Stomach smooth muscle (tissue), 2 donors: Measurements from ENCODE around the gene CYTH1.

Experiments
- H3K27ac ChIP-seq: one replicate; pipeline ENCODE4 v1.7.0; 2013; ENCODE audit warnings: mild to moderate bottlenecking, low read length, inconsistent platforms
- H3K27me3 ChIP-seq, 2 donors: one replicate each; pipeline ENCODE4 v1.7.0; 2013; ENCODE audit warnings: low read length in 2 of 2; ENCODE audit not compliant: insufficient read depth in 2 of 2, control insufficient read depth in 1 of 2
- H3K36me3 ChIP-seq, 2 donors: one replicate each; pipeline ENCODE4 v1.7.0; 2013; ENCODE audit warnings: low read length in 2 of 2; ENCODE audit not compliant: control insufficient read depth in 2 of 2, insufficient read depth in 2 of 2
- H3K4me1 ChIP-seq: one replicate; pipeline ENCODE4 v1.7.0; 2013; ENCODE audit warnings: low read length; ENCODE audit not compliant: control insufficient read depth, insufficient read depth
- H3K4me3 ChIP-seq, 2 donors: one replicate each; pipeline ENCODE4 v1.7.0; 2013; ENCODE audit warnings: low read length in 2 of 2
- H3K9ac ChIP-seq, 2 donors: one replicate each; pipeline ENCODE4 v1.7.0; 2013; ENCODE audit warnings: low read length in 2 of 2, mild to moderate bottlenecking in 1 of 2
- H3K9me3 ChIP-seq, 2 donors: one replicate each; pipeline ENCODE4 v1.7.0; 2013; ENCODE audit warnings: low read length in 2 of 2; ENCODE audit not compliant: control insufficient read depth in 2 of 2
- donor health status: healthy.
- donor health status: Pancreatic carcinoma.

CYTH1 gene

DNA sequence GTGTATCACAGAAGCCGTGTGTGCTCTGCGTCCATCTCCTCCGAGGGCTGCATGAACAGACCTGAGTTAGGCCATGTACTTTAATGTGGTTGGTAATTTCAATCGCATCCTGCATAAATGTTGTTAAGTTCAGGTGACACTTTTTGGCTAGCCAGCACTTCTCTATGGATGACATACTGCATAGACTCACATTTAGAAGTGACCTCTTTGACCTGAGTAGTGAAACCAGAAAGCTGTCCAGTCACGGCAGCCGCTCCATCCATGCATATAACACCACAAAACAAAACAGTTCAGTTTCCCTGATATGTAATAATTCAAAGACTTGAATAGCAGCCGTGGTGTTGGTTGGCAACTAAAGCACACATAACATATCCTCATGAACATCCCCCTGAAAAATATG lies 94.1 kb downstream of the CYTH1 start:
- H3K9ac ChIP-seq = no peak overlapping the region
- H3K4me3 ChIP-seq = no peak overlapping the region
- H3K27me3 ChIP-seq = no peaks in the 10 kb centered on the region
- peaks cover 34% of the 10 kb centered on the region in 2 donors for H3K36me3 ChIP-seq
- no peak overlapping the region for H3K27ac ChIP-seq
- no peaks in the 10 kb centered on the region for H3K4me1 ChIP-seq
- no peaks in the 10 kb centered on the region for H3K9me3 ChIP-seq

DNA sequence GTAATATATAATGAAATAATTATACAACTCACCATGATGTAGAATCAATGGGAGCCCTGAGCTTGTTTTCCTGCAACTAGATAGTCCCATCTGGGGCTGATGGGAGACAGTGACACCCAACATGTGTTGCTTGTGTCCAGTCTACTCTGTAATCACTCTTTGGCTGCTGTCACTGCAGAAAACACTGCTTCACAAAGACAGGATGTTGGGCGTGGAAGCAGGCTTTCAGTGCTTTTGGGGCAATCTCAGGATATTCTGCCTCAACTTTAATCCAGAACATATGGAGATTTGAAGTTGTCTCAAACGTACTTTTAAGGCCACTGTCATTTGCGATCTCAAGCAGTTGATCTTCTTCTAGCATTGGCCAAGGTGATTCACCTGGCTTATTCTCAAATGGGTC lies 94.9 kb downstream of the CYTH1 start:
- Histone ChIP-seq H3K27ac (no peak overlapping the region), H3K4me1 (no peaks in the 10 kb centered on the region), H3K9ac (no peak overlapping the region), H3K9me3 (no peaks in the 10 kb centered on the region), H3K36me3 (peaks cover 27 to 28% of the 10 kb centered on the region in 2 donors), H3K4me3 (no peak overlapping the region), H3K27me3 (no peaks in the 10 kb centered on the region)

DNA sequence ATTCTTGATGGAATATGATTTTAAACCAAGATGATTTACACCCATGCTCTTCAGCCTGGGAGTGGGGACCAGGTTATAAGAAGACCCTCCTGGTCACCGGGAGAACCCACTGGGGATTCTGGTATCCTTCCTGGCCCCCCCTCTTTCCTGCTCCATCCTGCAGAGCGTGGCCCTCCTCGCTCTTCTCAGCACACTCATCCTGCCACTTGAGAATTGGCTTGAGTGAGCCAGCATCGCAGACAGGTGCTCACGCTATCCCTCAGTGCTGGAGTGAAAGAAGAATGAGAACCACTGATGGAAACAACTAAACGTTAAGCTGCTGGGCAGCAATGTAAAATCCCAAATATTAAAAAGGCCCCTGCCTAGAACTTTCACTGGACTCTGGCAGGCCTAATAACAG lies 98.0 kb downstream of the CYTH1 start:
- Histone ChIP-seq H3K36me3 (peaks cover 31 to 33% of the 10 kb centered on the region in 2 donors), H3K9ac (no peak overlapping the region), H3K4me1 (peaks cover 7% of the 10 kb centered on the region), H3K27me3 (no peaks in the 10 kb centered on the region), H3K27ac (no peak overlapping the region), H3K9me3 (no peaks in the 10 kb centered on the region), H3K4me3 (no peak overlapping the region)

- Histone ChIP-seq H3K27ac (no peak overlapping the region), H3K9me3 (no peaks in the 10 kb centered on the region), H3K4me1 (peaks cover 7% of the 10 kb centered on the region), H3K9ac (no peak overlapping the region), H3K27me3 (no peaks in the 10 kb centered on the region), H3K4me3 (no peak overlapping the region), H3K36me3 (peaks cover 33% of the 10 kb centered on the region in 2 donors)
Observed at GRCh38 chr17:78683408-78683961, 98.6 kb downstream of the CYTH1 start.

- H3K4me1 ChIP-seq = peaks cover 7% of the 10 kb centered on the region
- H3K4me3 ChIP-seq = no peak overlapping the region
- H3K36me3 ChIP-seq = peaks cover 30 to 31% of the 10 kb centered on the region in 2 donors
- no peaks in the 10 kb centered on the region for H3K9me3 ChIP-seq
- no peak overlapping the region for H3K27ac ChIP-seq
- no peak overlapping the region for H3K9ac ChIP-seq
- H3K27me3 ChIP-seq = no peaks in the 10 kb centered on the region
Observed at GRCh38 chr17:78682363-78682762, 99.7 kb downstream of the CYTH1 start.

DNA sequence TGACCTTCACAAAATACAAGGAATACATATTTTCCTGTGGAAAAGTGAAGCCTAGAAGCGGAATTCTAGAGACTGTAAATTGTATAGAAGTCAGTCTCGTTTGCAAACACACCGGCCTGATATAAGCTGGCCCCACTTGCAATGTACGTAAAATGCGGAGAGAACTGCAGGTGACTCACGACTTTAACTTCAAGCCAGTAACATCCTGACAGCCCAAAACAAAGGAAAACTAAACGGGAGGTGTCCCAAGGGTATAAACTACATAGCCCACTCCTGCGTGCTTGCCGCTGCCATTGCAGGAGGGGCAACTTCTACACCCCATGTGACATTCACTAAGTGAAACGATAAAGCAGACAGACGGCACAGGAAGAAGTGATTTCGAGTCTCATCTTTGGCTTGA lies 101.6 kb downstream of the CYTH1 start:
- H3K4me3 ChIP-seq = no peak overlapping the region
- no peaks in the 10 kb centered on the region for H3K9me3 ChIP-seq
- no peak overlapping the region for H3K9ac ChIP-seq
- H3K27ac ChIP-seq = no peak overlapping the region
- peaks cover 7% of the 10 kb centered on the region for H3K4me1 ChIP-seq
- H3K27me3 ChIP-seq = no peaks in the 10 kb centered on the region
- H3K36me3 ChIP-seq = peaks cover 39% of the 10 kb centered on the region in 2 donors

- H3K4me3 ChIP-seq = no peak overlapping the region
- no peak overlapping the region for H3K9ac ChIP-seq
- H3K4me1 ChIP-seq = peaks cover 7% of the 10 kb centered on the region
- no peak overlapping the region for H3K27ac ChIP-seq
- H3K9me3 ChIP-seq = no peaks in the 10 kb centered on the region
- peaks cover 39 to 46% of the 10 kb centered on the region in 2 donors for H3K36me3 ChIP-seq
- no peaks in the 10 kb centered on the region for H3K27me3 ChIP-seq
Observed at GRCh38 chr17:78679495-78680395, 102.3 kb downstream of the CYTH1 start.

DNA sequence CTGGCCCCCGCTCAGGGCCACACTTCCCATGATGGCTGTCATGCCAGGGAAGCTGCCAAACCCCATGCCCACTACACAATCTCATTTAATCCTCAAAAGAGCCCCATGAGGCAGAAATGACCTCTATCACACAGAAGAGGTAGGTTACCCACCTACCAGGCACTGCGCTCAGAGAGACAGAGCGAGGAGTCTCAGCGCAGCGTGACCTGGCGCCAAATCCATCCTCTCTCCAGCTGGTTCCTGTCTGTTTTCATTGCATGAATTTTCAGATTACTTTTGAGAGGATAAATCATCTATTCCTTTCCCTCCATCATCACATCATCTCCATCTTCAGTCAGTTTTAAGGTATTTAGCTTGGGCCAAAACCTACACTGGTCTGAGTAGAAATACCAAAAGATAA lies 103.4 kb downstream of the CYTH1 start:
- peaks cover 11% of the 10 kb centered on the region for H3K4me1 ChIP-seq
- H3K27ac ChIP-seq = no peak overlapping the region
- H3K36me3 ChIP-seq = peaks cover 36 to 47% of the 10 kb centered on the region in 2 donors
- no peak overlapping the region for H3K9ac ChIP-seq
- H3K4me3 ChIP-seq = no peak overlapping the region
- no peaks in the 10 kb centered on the region for H3K27me3 ChIP-seq
- no peaks in the 10 kb centered on the region for H3K9me3 ChIP-seq

GRCh38 chr17:78678222-78678557 lies 103.9 kb downstream of the CYTH1 start:
- no peaks in the 10 kb centered on the region for H3K9me3 ChIP-seq
- no peak overlapping the region for H3K4me3 ChIP-seq
- H3K9ac ChIP-seq = no peak overlapping the region
- peaks cover 11% of the 10 kb centered on the region for H3K4me1 ChIP-seq
- peaks cover 36 to 51% of the 10 kb centered on the region in 2 donors for H3K36me3 ChIP-seq
- H3K27ac ChIP-seq = no peak overlapping the region
- no peaks in the 10 kb centered on the region for H3K27me3 ChIP-seq

DNA sequence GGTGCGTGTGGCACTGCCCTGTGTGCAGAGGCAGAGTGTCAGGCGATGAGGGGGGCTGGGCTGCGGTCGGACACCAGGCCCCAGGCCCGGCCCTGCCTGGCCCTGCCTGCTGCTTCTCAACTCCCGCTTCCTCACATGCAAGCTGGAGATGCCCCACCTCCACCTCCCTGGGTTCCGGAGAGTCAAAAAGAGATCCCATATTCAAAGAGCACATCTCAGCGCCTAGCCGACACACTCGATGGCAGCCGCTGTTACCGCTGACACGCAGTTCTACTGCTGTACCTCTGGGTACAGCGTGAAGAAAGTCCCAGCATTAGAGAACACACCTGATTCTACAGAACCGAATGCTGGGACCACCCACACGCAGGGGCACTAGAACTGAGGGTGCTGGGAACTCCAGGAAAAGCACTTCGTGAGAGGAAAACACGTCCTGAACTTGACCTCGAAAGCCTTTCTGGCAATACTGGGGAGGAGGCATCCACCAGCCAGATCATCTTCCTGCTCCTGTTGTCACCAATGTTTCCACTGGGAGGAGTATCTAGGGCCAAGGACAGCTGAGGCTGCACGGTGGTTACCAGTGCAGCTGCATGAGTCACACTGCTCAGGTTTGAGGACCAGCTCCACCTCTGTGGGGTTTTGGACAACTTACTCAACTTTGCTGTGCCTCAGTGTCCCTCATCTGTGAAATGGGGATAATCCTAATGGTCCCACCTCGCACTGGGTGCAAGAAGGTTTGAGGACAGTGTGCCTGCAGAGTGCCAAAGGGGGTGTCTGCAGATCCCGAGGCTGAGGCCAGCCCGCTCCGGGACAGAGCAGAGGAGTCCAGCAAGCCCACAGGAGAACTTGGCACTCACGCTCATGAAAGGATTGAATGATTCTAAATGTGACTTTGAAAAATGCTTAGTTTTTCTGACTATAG lies 104.5 kb downstream of the CYTH1 start:
- Histone ChIP-seq H3K4me1 (peaks cover 11% of the 10 kb centered on the region), H3K9me3 (no peaks in the 10 kb centered on the region), H3K36me3 (peaks cover 36 to 51% of the 10 kb centered on the region in 2 donors), H3K27ac (no peak overlapping the region), H3K9ac (no peak overlapping the region), H3K4me3 (no peak overlapping the region), H3K27me3 (no peaks in the 10 kb centered on the region)
